ENCODE results near the gene PTPRG. TPM values are rescaled to one million over a fixed set of nuclear protein-coding genes. Genes with fewer than 3 reads are reported as not detected.

The PTPRG gene
- total RNA-seq, 1 donor: 148 TPM

DNA sequence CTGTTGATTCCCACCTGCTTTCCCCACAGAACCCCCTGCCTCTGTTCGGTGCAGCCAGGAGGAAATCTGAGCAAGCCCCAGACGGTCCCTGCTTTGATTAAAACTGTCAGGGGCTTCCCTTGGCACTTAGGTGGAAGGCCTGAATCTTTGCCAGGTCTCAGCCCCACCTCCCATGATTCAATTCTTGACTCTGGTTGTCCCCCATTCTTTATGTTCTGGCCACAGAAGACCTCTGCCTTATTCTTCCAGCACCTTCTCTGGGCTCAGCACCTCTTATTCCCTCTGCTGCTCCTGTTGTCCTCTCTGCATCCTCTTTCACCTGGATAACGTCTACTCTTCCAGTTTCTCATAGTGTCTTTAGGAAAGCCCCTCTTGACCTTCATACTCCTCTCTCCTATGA is 349.4 kb downstream of the PTPRG start:
- Histone ChIP-seq H3K27me3 (ENCODE audit: insufficient read depth, low read length) (no peaks in the 10 kb centered on the region), H3K4me1 (ENCODE audit: insufficient read depth, low read length) (peaks cover 9% of the 10 kb centered on the region), H2AFZ (ENCODE audit: low read length) (no peak overlapping the region), H3K36me3 (ENCODE audit: insufficient read depth, low read length) (no peaks in the 10 kb centered on the region), H3K4me3 (ENCODE audit: insufficient read depth, low read length) (no peak overlapping the region), H4K20me1 (ENCODE audit: insufficient read depth, low read length) (no peaks in the 10 kb centered on the region), H3K4me2 (ENCODE audit: insufficient read depth, low read length) (no peak overlapping the region), H3K79me2 (ENCODE audit: insufficient read depth, low read length) (peaks cover 6% of the 10 kb centered on the region), H3K27ac (ENCODE audit: low read depth, low read length) (no peak overlapping the region), H3K9me3 (ENCODE audit: low read depth, low read length) (no peaks in the 10 kb centered on the region)
- TF ChIP-seq, protein P1, sequence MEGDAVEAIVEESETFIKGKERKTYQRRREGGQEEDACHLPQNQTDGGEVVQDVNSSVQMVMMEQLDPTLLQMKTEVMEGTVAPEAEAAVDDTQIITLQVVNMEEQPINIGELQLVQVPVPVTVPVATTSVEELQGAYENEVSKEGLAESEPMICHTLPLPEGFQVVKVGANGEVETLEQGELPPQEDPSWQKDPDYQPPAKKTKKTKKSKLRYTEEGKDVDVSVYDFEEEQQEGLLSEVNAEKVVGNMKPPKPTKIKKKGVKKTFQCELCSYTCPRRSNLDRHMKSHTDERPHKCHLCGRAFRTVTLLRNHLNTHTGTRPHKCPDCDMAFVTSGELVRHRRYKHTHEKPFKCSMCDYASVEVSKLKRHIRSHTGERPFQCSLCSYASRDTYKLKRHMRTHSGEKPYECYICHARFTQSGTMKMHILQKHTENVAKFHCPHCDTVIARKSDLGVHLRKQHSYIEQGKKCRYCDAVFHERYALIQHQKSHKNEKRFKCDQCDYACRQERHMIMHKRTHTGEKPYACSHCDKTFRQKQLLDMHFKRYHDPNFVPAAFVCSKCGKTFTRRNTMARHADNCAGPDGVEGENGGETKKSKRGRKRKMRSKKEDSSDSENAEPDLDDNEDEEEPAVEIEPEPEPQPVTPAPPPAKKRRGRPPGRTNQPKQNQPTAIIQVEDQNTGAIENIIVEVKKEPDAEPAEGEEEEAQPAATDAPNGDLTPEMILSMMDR (IDR thresholded peaks at IDR 0.05; ENCODE audit: extremely low read depth, low read depth, low read length): no peak
- no peak for DNase-seq (ENCODE audit: insufficient read length, low spot score, missing footprints)

DNA sequence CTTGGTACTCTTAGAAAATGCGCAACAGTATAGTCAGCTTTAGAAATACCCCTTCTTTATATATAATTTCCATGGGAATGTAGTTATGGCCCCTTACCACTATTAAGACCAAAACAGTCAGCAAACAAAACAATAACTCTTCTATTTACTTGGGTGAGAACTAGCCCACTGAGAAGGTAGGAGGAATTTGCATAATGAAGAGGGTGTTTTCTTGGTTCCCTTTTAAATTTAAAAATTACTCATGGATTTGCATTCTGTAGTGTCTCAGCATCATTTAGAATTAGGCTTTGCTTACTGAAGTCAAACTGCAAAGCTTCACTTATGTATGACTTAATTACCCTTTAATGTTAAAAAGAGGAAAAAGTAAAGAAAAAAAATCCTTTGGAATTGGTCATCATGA is 350.8 kb downstream of the PTPRG start:
- Histone ChIP-seq H4K20me1 (ENCODE audit: insufficient read depth, low read length) (no peaks in the 10 kb centered on the region), H3K79me2 (ENCODE audit: insufficient read depth, low read length) (peaks cover 5% of the 10 kb centered on the region), H3K27me3 (ENCODE audit: insufficient read depth, low read length) (no peaks in the 10 kb centered on the region), H2AFZ (ENCODE audit: low read length) (no peak overlapping the region), H3K9me3 (ENCODE audit: low read depth, low read length) (no peaks in the 10 kb centered on the region), H3K27ac (ENCODE audit: low read depth, low read length) (no peak overlapping the region), H3K4me1 (ENCODE audit: insufficient read depth, low read length) (peaks cover 9% of the 10 kb centered on the region), H3K4me3 (ENCODE audit: insufficient read depth, low read length) (no peak overlapping the region), H3K4me2 (ENCODE audit: insufficient read depth, low read length) (no peak overlapping the region), H3K36me3 (ENCODE audit: insufficient read depth, low read length) (no peaks in the 10 kb centered on the region)
- DNase-seq (ENCODE audit: insufficient read length, low spot score, missing footprints): no peak
- TF ChIP-seq, protein P1 (IDR thresholded peaks at IDR 0.05; ENCODE audit: extremely low read depth, low read depth, low read length): no peak

DNA sequence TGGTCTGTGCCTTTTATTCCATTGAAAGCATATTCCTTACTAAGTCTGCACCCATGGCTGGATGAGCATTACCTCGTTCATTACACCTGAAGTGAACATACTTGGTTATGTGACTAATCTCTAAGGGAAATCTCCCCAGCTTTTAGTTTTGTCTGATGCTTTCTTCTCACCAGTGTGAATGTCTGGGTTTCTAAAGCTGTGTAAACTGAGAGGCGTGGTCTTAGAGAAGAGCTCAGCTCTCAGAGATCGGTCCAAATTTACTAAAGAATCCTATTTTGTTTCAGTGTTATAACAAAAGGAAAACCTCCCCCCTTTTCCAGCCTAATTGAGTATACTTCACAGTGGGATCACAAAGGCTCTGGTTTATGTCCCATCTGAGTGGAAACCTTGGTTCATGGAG is 352.3 kb downstream of the PTPRG start:
- Histone ChIP-seq H3K4me1 (ENCODE audit: insufficient read depth, low read length) (peaks cover 5% of the 10 kb centered on the region), H2AFZ (ENCODE audit: low read length) (no peak overlapping the region), H3K36me3 (ENCODE audit: insufficient read depth, low read length) (no peaks in the 10 kb centered on the region), H3K4me3 (ENCODE audit: insufficient read depth, low read length) (no peak overlapping the region), H3K9me3 (ENCODE audit: low read depth, low read length) (no peaks in the 10 kb centered on the region), H3K27ac (ENCODE audit: low read depth, low read length) (no peak overlapping the region), H3K79me2 (ENCODE audit: insufficient read depth, low read length) (peaks cover 3% of the 10 kb centered on the region), H3K27me3 (ENCODE audit: insufficient read depth, low read length) (no peaks in the 10 kb centered on the region), H3K4me2 (ENCODE audit: insufficient read depth, low read length) (no peak overlapping the region), H4K20me1 (ENCODE audit: insufficient read depth, low read length) (no peaks in the 10 kb centered on the region)
- no peak for DNase-seq (ENCODE audit: insufficient read length, low spot score, missing footprints)
- TF ChIP-seq, protein P1 (IDR thresholded peaks at IDR 0.05; ENCODE audit: extremely low read depth, low read depth, low read length): no peak

DNA sequence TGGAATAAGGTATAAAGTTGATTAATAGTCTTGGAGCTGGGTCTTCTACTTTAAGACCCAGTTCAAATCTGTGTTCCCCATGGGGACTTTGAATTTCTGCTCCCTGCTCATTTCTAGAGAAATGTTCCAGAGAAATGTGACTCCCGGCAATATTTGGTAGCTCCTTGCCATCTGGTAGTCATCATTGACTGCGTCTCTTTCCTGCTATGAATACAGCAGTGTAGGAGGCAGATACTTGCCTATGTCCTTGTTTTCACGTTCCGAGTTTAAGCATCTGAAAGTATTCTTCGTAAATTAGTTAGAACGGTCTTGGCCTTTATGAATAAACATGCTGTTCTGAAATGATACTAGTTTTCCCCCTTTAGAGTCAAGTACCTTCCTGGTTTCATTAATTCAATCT is 352.9 kb downstream of the PTPRG start:
- Histone ChIP-seq H3K4me3 (ENCODE audit: insufficient read depth, low read length) (no peak overlapping the region), H3K4me2 (ENCODE audit: insufficient read depth, low read length) (no peak overlapping the region), H3K79me2 (ENCODE audit: insufficient read depth, low read length) (peaks cover 3% of the 10 kb centered on the region), H2AFZ (ENCODE audit: low read length) (no peak overlapping the region), H3K4me1 (ENCODE audit: insufficient read depth, low read length) (no peaks in the 10 kb centered on the region), H3K9me3 (ENCODE audit: low read depth, low read length) (no peaks in the 10 kb centered on the region), H3K27me3 (ENCODE audit: insufficient read depth, low read length) (no peaks in the 10 kb centered on the region), H3K36me3 (ENCODE audit: insufficient read depth, low read length) (no peaks in the 10 kb centered on the region), H4K20me1 (ENCODE audit: insufficient read depth, low read length) (peaks cover 5% of the 10 kb centered on the region), H3K27ac (ENCODE audit: low read depth, low read length) (no peak overlapping the region)
- TF ChIP-seq, protein P1 (IDR thresholded peaks at IDR 0.05; ENCODE audit: extremely low read depth, low read depth, low read length): no peak
- DNase-seq (ENCODE audit: insufficient read length, low spot score, missing footprints): no peak

Data from osteoblast (primary cell).